HG02642 (cell line): ENCODE measurements around the gene AQP12B.

Experiments used
- ATAC-seq: cut with Tn5 transposase; IDR thresholded peaks from one replicate; pipeline ENCODE4 v1.9.1; 2021; ENCODE audit warnings: mild to moderate bottlenecking; ENCODE audit not compliant: unreplicated experiment, poor library complexity

Gene AQP12B

GRCh38 chr2:240637116-240637900 is 45.4 kb downstream of the AQP12B start:
- no peak for ATAC-seq

GRCh38 chr2:240636563-240637115 is 46.0 kb downstream of the AQP12B start:
- no peak for ATAC-seq

- no peak for ATAC-seq
Observed at GRCh38 chr2:240635998-240636547, 46.6 kb downstream of the AQP12B start.

- no peak for ATAC-seq
Observed at GRCh38 chr2:240635121-240635997, 47.3 kb downstream of the AQP12B start.

GRCh38 chr2:240632306-240632721 is 50.4 kb downstream of the AQP12B start:
- no peak for ATAC-seq

- no peak for ATAC-seq
Observed at GRCh38 chr2:240631548-240632305, 51.0 kb downstream of the AQP12B start.

- ATAC-seq = no peak
Observed at GRCh38 chr2:240630771-240631547, 51.7 kb downstream of the AQP12B start.

- ATAC-seq = no peak
Observed at GRCh38 chr2:240629968-240630770, 52.5 kb downstream of the AQP12B start.

GRCh38 chr2:240629619-240629967 is 53.1 kb downstream of the AQP12B start:
- no peak for ATAC-seq

GRCh38 chr2:240628808-240629618 is 53.7 kb downstream of the AQP12B start:
- ATAC-seq = no peak

- ATAC-seq = no peak
Observed at GRCh38 chr2:240628507-240628807, 54.2 kb downstream of the AQP12B start.

GRCh38 chr2:240627736-240628506 is 54.8 kb downstream of the AQP12B start:
- no peak for ATAC-seq

- no peak for ATAC-seq
Observed at GRCh38 chr2:240626531-240627300, 56.0 kb downstream of the AQP12B start.
